Left lung (tissue), 10 donors: Measurements from ENCODE around the gene CPEB4. TPM values are rescaled to one million over a fixed set of nuclear protein-coding genes. Genes with fewer than 3 reads are reported as not detected.

Source experiments
- ATAC-seq: fragments of 200-7000 bp; cut with Tn5 transposase; one replicate; pipeline ENCODE4 v1.9.1; 2020; ENCODE audit warnings: moderate library complexity
- DNase-seq, 4 donors: peaks; one replicate each; pipeline ENCODE4 v3.0.0-alpha.2; 2013 to 2020
- H3K27ac ChIP-seq, 2 donors: fragments of 200-600 bp; sonication (generic) in 1 of 2; one replicate each; pipeline versions ENCODE4 v1.5.0 to v1.8.0; 2020 to 2021
- H3K27me3 ChIP-seq, 2 donors: fragments of 200-600 bp; sonication (generic) in 1 of 2; one replicate each; pipeline versions ENCODE4 v1.5.0 to v1.8.0; 2020 to 2021
- H3K36me3 ChIP-seq, 2 donors: fragments of 200-600 bp; sonication (generic) in 1 of 2; one replicate each; pipeline versions ENCODE4 v1.5.0 to v1.8.0; 2020 to 2021
- H3K4me1 ChIP-seq, 2 donors: fragments of 200-600 bp; one replicate each; pipeline ENCODE4 v1.8.0; 2021
- H3K4me3 ChIP-seq, 2 donors: fragments of 200-600 bp; sonication (generic) in 1 of 2; one replicate each; pipeline versions ENCODE4 v1.5.0 to v1.8.0; 2020 to 2021; ENCODE audit warnings: mild to moderate bottlenecking in 1 of 2
- H3K9me3 ChIP-seq, 2 donors: fragments of 200-600 bp; sonication (generic) in 1 of 2; one replicate each; pipeline versions ENCODE4 v1.5.0 to v1.8.0; 2020 to 2021
- intact Hi-C, 2 donors: fragments of 100-400 bp; cut with DNase I; formaldehyde crosslinking; loops; one replicate each; pipeline versions ENCODE4 v1.11.2 to v1.14.2; 2022
- polyA plus RNA-seq, 6 donors: library from polyadenylated mRNA; unstranded; fragments of 120-200 nt; gene quantifications; one replicate each; pipeline ENCODE4 v1.2.1, GENCODE V29; 2013; ENCODE audit not compliant: insufficient read length in 6 of 6
- total RNA-seq, 2 donors: library from RNA; stranded (reverse); fragmentation: NEBNext Ultra II Directional; extraction: Animal tissue kit (Norgen Biotek cat#: 25700); gene quantifications; one replicate each; pipeline ENCODE4 v1.2.1, GENCODE V29; 2021
- TF ChIP-seq, protein P1 (sequence below), 2 donors: fragments of 200-600 bp; sonication (generic) in 1 of 2; IDR thresholded peaks; one replicate each; pipeline versions ENCODE4 v1.5.0 to v1.8.0; 2021; ENCODE audit warnings: antibody characterized with exemption in 2 of 2
- donor health status: DM: no; HTN: yes; CAD: no.
- donor health status: DM: no; HTN: no; CAD: no.

CPEB4 gene
- total and polyA plus RNA-seq, 8 donors = 16.3 to 59.6 (median 18.0) TPM

DNA sequence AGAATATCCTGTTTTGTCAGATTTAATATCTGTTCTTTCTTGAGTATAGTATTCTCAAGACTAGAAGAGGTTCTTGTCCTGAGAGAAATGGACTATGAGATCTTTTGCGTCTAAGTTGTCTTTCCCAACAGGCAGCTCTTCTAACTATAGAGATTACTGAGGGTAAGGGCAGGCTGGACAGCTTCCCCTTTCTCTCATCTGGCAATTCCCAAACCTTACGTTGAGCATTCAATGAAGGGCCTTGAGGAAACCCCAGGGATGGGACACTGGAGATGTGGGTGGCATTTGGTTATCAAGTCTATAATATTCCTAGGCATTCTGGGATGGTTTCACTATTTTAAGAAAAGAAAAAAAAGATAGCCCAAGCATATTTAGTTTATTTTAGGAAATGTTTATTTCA lies 72.8 kb downstream of the CPEB4 start:
- ATAC-seq (no peak), DNase-seq (no peak)
- Histone ChIP-seq H3K4me3 (no peak overlapping the region), H3K27ac (no peak overlapping the region), H3K36me3 (peaks cover 0 to 37% of the 10 kb centered on the region in 2 donors), H3K4me1 (no peaks in the 10 kb centered on the region), H3K27me3 (no peaks in the 10 kb centered on the region), H3K9me3 (no peaks in the 10 kb centered on the region)
- TF ChIP-seq, protein P1, sequence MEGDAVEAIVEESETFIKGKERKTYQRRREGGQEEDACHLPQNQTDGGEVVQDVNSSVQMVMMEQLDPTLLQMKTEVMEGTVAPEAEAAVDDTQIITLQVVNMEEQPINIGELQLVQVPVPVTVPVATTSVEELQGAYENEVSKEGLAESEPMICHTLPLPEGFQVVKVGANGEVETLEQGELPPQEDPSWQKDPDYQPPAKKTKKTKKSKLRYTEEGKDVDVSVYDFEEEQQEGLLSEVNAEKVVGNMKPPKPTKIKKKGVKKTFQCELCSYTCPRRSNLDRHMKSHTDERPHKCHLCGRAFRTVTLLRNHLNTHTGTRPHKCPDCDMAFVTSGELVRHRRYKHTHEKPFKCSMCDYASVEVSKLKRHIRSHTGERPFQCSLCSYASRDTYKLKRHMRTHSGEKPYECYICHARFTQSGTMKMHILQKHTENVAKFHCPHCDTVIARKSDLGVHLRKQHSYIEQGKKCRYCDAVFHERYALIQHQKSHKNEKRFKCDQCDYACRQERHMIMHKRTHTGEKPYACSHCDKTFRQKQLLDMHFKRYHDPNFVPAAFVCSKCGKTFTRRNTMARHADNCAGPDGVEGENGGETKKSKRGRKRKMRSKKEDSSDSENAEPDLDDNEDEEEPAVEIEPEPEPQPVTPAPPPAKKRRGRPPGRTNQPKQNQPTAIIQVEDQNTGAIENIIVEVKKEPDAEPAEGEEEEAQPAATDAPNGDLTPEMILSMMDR (IDR thresholded peaks at IDR 0.05) = no peak
- intact Hi-C loops = no loop called here

DNA sequence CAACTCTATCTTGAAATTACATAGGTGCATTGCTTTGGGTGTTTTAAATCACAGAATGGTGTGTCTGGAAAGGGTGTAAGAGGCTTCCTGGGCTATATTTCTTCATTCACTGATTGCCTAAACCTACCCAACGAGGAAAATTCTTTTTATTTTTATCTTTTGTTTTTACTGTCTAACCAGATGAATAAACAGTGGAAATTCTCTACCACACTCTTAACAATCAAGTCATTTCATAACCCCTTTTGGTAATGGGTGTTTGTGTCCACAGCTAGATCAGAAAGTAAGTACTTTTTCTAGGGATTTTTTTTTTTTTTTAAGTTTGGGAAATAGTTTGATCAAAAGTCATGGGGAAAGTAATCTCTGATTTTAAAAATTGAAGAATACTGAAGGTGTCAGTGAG lies 73.3 kb downstream of the CPEB4 start:
- TF ChIP-seq, protein P1 (IDR thresholded peaks at IDR 0.05) = no peak
- intact Hi-C loops = no loop called here
- ATAC-seq (no peak), DNase-seq (no peak)
- Histone ChIP-seq H3K9me3 (no peaks in the 10 kb centered on the region), H3K4me3 (no peak overlapping the region), H3K36me3 (peaks cover 0 to 33% of the 10 kb centered on the region in 2 donors), H3K4me1 (no peaks in the 10 kb centered on the region), H3K27me3 (no peaks in the 10 kb centered on the region), H3K27ac (no peak overlapping the region)

DNA sequence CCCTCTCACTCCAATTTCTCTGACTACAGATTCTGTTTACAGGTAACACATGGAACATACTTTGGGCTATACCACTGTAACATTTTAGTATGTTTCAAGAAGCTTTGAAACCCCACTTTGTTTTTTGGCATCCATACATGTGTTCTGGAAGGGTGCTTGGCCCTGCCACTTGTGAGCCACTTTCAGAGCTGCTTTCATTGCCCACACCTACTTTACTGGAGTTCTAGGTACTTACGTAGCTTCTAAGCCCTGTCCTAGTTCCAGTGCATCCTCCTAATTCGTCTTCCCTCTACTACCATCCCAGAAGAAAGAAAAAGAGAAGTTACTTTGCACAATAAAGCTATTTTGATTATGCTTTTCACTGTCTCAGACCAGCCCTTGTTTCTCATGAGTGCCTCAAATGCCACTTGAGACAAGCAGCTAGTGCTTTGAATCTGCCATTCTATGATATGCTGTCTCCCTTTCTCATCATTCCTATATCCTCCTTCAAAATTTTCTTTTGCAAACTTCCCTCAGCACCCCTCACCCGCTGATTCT lies 74.4 kb downstream of the CPEB4 start:
- H3K4me1 ChIP-seq = no peaks in the 10 kb centered on the region
- H3K27ac ChIP-seq = peak overlapping the region in 1 of 2 donors; percentile 73
- ATAC-seq (peak; percentile 63), DNase-seq (no peak)
- no peaks in the 10 kb centered on the region for H3K9me3 ChIP-seq
- no peaks in the 10 kb centered on the region for H3K27me3 ChIP-seq
- no peak overlapping the region for H3K4me3 ChIP-seq
- intact Hi-C loops = no loop called here
- peaks cover 0 to 22% of the 10 kb centered on the region in 2 donors for H3K36me3 ChIP-seq
- TF ChIP-seq, protein P1 (IDR thresholded peaks at IDR 0.05) = no peak

DNA sequence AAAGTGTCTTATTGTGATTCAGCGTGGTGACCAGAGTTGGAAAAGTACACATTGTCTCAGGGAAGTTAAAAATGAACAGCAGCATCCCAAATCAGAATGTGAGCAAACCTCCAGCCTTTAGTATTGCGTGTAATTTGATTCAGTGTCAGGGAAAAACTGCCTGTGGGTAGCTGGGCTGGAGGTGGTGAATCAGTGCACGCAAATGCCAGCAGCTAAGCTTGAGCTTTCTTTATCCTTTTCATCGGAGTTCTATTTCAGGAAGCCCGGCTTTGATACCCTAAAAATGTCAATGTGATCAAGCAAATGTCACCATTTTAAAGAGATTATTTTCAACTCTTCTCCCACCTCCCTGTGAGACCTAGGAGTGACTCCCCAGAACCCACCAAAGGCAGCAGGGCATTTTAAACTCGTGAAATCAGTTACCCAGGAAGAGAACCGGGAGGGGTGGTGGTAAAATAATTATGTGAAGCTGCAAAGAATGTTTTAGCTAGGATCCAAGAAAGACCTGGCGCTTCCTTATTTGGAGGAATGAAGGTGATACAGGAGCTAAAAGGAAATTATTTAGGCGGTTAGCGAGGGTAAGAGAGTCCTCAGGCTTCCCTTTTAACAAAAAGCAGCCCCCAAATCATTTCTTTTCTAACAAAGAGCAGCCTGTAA lies 75.2 kb downstream of the CPEB4 start:
- H3K4me1 ChIP-seq = no peaks in the 10 kb centered on the region
- H3K27ac ChIP-seq = peak overlapping the region; percentile 73 to 74
- DNase-seq = no peak
- H3K9me3 ChIP-seq = no peaks in the 10 kb centered on the region
- peaks cover 0 to 14% of the 10 kb centered on the region in 2 donors for H3K36me3 ChIP-seq
- intact Hi-C loops = no loop called here
- H3K27me3 ChIP-seq = no peaks in the 10 kb centered on the region
- peak overlapping the region; percentile 1 to 24 for H3K4me3 ChIP-seq
- ATAC-seq = peak; percentile 66
- TF ChIP-seq, protein P1 (IDR thresholded peaks at IDR 0.05) = no peak

DNA sequence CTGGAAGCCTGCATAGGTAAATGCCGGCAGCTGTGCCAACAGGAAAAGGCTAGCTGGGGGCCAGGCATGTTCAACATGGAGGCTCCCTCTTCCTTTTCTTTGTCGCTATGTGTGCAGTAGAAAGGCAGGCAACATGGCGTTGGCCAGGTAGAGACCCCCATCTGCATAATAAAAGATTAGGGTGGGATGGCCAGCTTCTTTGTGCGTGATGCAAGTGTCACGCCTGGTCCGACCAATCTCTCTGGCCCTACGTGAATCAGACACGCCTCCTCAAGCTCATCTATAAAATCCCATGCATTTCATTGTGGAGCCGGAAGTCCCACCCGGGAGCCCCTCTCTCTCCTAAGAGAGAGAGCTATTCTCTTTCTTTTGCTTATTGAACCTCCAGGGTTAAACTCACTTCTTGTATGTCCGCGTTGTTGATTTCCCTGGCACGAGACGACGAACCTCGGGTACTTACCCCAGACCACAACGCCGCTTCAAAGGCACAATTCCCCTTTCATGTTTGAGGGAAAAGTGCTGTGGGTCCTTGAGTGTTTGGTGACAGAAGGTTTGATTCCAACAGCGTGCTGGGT lies 75.8 kb downstream of the CPEB4 start:
- no peaks in the 10 kb centered on the region for H3K9me3 ChIP-seq
- TF ChIP-seq, protein P1 (IDR thresholded peaks at IDR 0.05) = no peak
- DNase-seq (peak in 2 of 4 donors; percentile 44 to 81), ATAC-seq (peak; percentile 69)
- no peaks in the 10 kb centered on the region for H3K4me1 ChIP-seq
- peak overlapping the region; percentile 73 to 74 for H3K27ac ChIP-seq
- H3K27me3 ChIP-seq = no peaks in the 10 kb centered on the region
- H3K4me3 ChIP-seq = peak overlapping the region; percentile 1 to 24
- H3K36me3 ChIP-seq = peaks cover 0 to 7% of the 10 kb centered on the region in 2 donors
- intact Hi-C loops = no loop called here
